Measurements from ENCODE around the gene TARS1. TPM values are rescaled to one million over a fixed set of nuclear protein-coding genes. Genes with fewer than 3 reads are reported as not detected.

Gene TARS1
- total and polyA plus RNA-seq, 5 experiments from 2014 or later = 50.1 to 189 (median 58.0) TPM

GRCh38 chr5:33445798-33446197 is 5.0 kb downstream of the TARS1 start:
- ATAC-seq (no peak), DNase-seq (no peak)
- no peak overlapping the region for H3K4me3 Mint-ChIP-seq
- POLR2A ChIA-PET = interaction anchor here (0.6 to 0.7 kb wide), 2 partner anchors 120 to 1516 kb away, joined by 3 to 5 read pairs; no protein-coding TSS in a partner anchor
- H3K4me1 Mint-ChIP-seq = peaks cover 20 to 51% (median 37%) of the 10 kb centered on the region in 4 donors
- peaks cover 0 to 61% (median 11%) of the 10 kb centered on the region in 3 donors for H3K36me3 Mint-ChIP-seq
- H3K27ac Mint-ChIP-seq = peak overlapping the region in 2 of 10 donors; percentile 8 to 21
- no peaks in the 10 kb centered on the region for H3K9me3 Mint-ChIP-seq
- no peaks in the 10 kb centered on the region for H3K27me3 Mint-ChIP-seq

- Mint-ChIP-seq H3K27ac (peak overlapping the region in 1 of 10 donors; percentile 41), H3K36me3 (peaks cover 0 to 80% (median 13%) of the 10 kb centered on the region in 3 donors), H3K4me3 (no peak overlapping the region), H3K27me3 (no peaks in the 10 kb centered on the region), H3K4me1 (peaks cover 17 to 49% (median 33%) of the 10 kb centered on the region in 4 donors), H3K9me3 (no peaks in the 10 kb centered on the region)
- DNase-seq (no peak), ATAC-seq (no peak)
- POLR2A ChIA-PET = no interaction called here
Measured at GRCh38 chr5:33448118-33448517, 7.4 kb downstream of the TARS1 start.

DNA sequence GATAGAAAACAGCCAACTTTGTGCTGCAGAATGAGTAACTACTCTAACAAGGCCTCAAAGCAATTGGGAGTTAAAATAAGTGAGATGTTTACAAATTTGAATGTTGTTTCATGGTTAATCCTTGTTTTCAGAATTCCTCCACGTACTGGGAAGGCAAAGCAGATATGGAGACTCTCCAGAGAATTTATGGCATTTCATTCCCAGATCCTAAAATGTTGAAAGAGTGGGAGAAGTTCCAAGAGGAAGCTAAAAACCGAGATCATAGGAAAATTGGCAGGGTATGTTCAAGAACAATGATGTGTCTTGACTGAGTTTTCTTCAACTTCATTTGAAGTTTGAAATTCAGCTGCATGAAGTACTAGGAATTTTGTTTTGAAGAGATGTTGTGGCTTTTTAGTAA is 16.4 kb downstream of the TARS1 start:
- peaks cover 0 to 4% (median 2%) of the 10 kb centered on the region in 4 donors for H3K4me1 Mint-ChIP-seq
- no peak overlapping the region for H3K27ac Mint-ChIP-seq
- H3K27me3 Mint-ChIP-seq = no peaks in the 10 kb centered on the region
- DNase-seq (no peak), ATAC-seq (no peak)
- peaks cover 0 to 95% (median 45%) of the 10 kb centered on the region in 3 donors for H3K36me3 Mint-ChIP-seq
- no peak overlapping the region for H3K4me3 Mint-ChIP-seq
- H3K9me3 Mint-ChIP-seq = no peaks in the 10 kb centered on the region
- POLR2A ChIA-PET = no interaction called here

- POLR2A ChIA-PET = interaction anchor here (0.9 kb wide), 1 partner anchor 17 kb away, joined by 3 read pairs; the partner anchor contains the start of gene TARS1
- H3K9me3 Mint-ChIP-seq = no peaks in the 10 kb centered on the region
- DNase-seq (no peak), ATAC-seq (no peak)
- H3K36me3 Mint-ChIP-seq = peaks cover 0 to 95% (median 44%) of the 10 kb centered on the region in 3 donors
- H3K4me3 Mint-ChIP-seq = no peak overlapping the region
- H3K4me1 Mint-ChIP-seq = no peaks in the 10 kb centered on the region
- H3K27me3 Mint-ChIP-seq = no peaks in the 10 kb centered on the region
- no peak overlapping the region for H3K27ac Mint-ChIP-seq
Measured at GRCh38 chr5:33457817-33458216, 17.1 kb downstream of the TARS1 start.

GRCh38 chr5:33460210-33460609 is 19.4 kb downstream of the TARS1 start:
- no peak for DNase-seq
- Mint-ChIP-seq H3K36me3 (peaks cover 0 to 95% (median 35%) of the 10 kb centered on the region in 3 donors), H3K4me1 (no peaks in the 10 kb centered on the region), H3K4me3 (no peak overlapping the region), H3K9me3 (no peaks in the 10 kb centered on the region), H3K27ac (peak overlapping the region in 1 of 10 donors; percentile 84), H3K27me3 (no peaks in the 10 kb centered on the region)
- POLR2A ChIA-PET = no interaction called here
- no peak for ATAC-seq

- POLR2A ChIA-PET = no interaction called here
- H3K36me3 Mint-ChIP-seq = peaks cover 2 to 98% (median 37%) of the 10 kb centered on the region in 3 donors
- ATAC-seq (no peak), DNase-seq (no peak)
- H3K27me3 Mint-ChIP-seq = no peaks in the 10 kb centered on the region
- H3K27ac Mint-ChIP-seq = no peak overlapping the region
- no peak overlapping the region for H3K4me3 Mint-ChIP-seq
- no peaks in the 10 kb centered on the region for H3K9me3 Mint-ChIP-seq
- H3K4me1 Mint-ChIP-seq = no peaks in the 10 kb centered on the region
Measured at GRCh38 chr5:33462456-33462855, 21.7 kb downstream of the TARS1 start.

DNA sequence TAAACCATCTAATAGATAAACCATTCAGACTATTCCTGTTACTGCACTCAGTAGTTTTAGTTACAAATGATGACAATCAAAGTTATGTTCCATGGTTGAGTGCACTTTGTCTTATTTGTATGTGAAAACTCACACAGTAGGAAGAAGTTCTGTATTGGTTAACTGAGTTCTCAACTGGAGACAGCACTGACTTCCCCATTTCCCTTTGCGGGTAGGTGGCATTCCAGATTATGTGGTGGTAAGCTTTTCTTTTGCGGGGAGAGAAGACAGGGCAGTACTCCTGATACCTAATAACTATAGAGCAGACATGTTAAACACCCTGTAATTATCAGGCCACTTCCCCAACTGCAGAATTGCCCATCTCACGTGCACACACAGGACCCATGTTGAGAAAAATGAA is 24.4 kb downstream of the TARS1 start:
- Mint-ChIP-seq H3K9me3 (no peaks in the 10 kb centered on the region), H3K27ac (no peak overlapping the region), H3K36me3 (peaks cover 9 to 97% (median 38%) of the 10 kb centered on the region in 3 donors), H3K27me3 (no peaks in the 10 kb centered on the region), H3K4me1 (no peaks in the 10 kb centered on the region), H3K4me3 (no peak overlapping the region)
- POLR2A ChIA-PET = no interaction called here
- ATAC-seq = no peak
- DNase-seq = no peak

GRCh38 chr5:33468775-33469435 is 28.1 kb downstream of the TARS1 start:
- DNase-seq = no peak
- POLR2A ChIA-PET = no interaction called here
- Mint-ChIP-seq H3K27ac (no peak overlapping the region), H3K27me3 (no peaks in the 10 kb centered on the region), H3K36me3 (peaks cover 19 to 92% (median 47%) of the 10 kb centered on the region in 3 donors), H3K4me1 (no peaks in the 10 kb centered on the region), H3K9me3 (peaks cover 0 to 3% (median 0%) of the 10 kb centered on the region in 9 donors), H3K4me3 (no peak overlapping the region)
- ATAC-seq = no peak

DNA sequence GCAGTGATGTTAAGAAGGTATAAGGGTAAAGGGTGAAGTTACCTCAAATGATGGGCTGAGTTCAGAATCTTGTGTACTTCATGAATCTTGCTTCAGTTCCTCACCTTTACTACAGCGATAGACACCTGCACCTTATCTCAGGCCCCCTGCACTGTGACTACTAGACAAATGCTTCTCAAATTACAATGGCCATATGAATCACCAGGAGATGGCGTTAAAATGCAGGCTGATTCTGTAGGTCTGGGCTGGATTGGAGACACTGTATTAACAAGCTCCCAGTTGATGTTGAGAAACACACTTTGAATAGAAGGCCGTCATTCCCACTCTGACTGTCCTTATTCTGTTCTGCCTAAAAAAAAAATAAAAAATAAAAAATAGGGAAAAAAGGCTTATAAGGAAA is 29.8 kb downstream of the TARS1 start:
- Mint-ChIP-seq H3K4me1 (peaks cover 0 to under 1% (median 0%) of the 10 kb centered on the region in 4 donors), H3K36me3 (peaks cover 28 to 94% (median 63%) of the 10 kb centered on the region in 3 donors), H3K4me3 (no peak overlapping the region), H3K27me3 (no peaks in the 10 kb centered on the region), H3K27ac (peak overlapping the region in 2 of 10 donors; percentile 24 to 40), H3K9me3 (peaks cover 0 to 12% (median 0%) of the 10 kb centered on the region in 9 donors)
- no peak for ATAC-seq
- POLR2A ChIA-PET = no interaction called here
- DNase-seq = no peak

- DNase-seq (no peak), ATAC-seq (no peak)
- POLR2A ChIA-PET = no interaction called here
- no peaks in the 10 kb centered on the region for H3K27me3 Mint-ChIP-seq
- H3K27ac Mint-ChIP-seq = peak overlapping the region in 2 of 10 donors; percentile 41 to 54
- H3K36me3 Mint-ChIP-seq = peaks cover 28 to 89% (median 69%) of the 10 kb centered on the region in 3 donors
- H3K4me3 Mint-ChIP-seq = no peak overlapping the region
- H3K9me3 Mint-ChIP-seq = peaks cover 0 to 22% (median 0%) of the 10 kb centered on the region in 9 donors
- H3K4me1 Mint-ChIP-seq = peaks cover 0 to 4% (median 2%) of the 10 kb centered on the region in 4 donors
Measured at GRCh38 chr5:33472805-33473409, 32.1 kb downstream of the TARS1 start.

DNA sequence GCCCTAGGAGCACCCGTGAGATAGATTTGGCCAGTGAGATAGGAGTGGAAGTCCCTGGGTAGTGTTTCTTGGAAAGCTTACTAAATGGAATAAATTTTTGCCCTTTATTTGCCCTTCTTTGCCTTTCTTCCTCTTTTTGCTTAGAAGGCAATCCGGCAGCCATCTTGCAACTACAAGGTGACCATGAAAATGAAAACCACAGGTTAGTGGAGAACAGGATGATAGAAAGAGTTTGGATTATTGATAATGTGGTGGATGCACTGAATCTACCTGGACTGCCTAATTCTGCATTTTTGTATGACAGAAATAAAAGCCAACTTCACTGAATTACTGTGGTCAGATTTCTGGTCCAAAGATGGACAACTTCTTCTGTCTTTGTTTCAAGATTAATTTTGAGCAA is 33.2 kb downstream of the TARS1 start:
- peaks cover 0 to 22% (median 0%) of the 10 kb centered on the region in 9 donors for H3K9me3 Mint-ChIP-seq
- H3K27ac Mint-ChIP-seq = no peak overlapping the region
- POLR2A ChIA-PET = no interaction called here

DNA sequence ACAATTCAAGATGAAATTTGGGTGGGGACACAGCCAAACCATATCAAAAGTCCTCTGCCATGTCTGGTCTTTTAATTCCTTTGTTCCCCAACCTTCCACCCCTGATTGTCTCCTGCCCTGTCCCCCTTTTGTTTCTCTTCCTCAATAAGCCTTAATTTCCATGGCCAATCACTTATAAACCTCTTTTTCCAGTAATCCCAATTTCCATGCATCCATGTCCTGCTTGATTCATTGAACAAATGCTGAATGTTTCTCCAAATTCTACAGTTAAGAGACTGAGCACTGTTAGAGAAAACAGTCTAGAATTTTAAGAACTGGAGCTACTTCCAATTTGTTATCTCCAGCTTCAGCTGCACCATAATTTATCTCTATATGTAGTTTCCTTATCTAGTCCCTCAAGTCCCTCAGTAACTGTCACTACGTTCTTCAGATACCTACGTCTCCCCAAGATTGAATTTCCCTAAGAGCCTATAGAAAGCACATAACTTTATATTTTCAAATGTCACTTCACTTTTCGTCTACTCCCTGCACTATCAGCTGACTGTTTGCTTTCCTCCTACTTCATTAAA is 34.2 kb downstream of the TARS1 start:
- peaks cover 26 to 72% (median 65%) of the 10 kb centered on the region in 3 donors for H3K36me3 Mint-ChIP-seq
- ATAC-seq (no peak), DNase-seq (no peak)
- POLR2A ChIA-PET = no interaction called here
- H3K27ac Mint-ChIP-seq = no peak overlapping the region
- H3K4me1 Mint-ChIP-seq = peaks cover 0 to 4% (median 2%) of the 10 kb centered on the region in 4 donors
- H3K4me3 Mint-ChIP-seq = no peak overlapping the region
- H3K9me3 Mint-ChIP-seq = peaks cover 0 to 22% (median 0%) of the 10 kb centered on the region in 9 donors
- no peaks in the 10 kb centered on the region for H3K27me3 Mint-ChIP-seq

More for the DNA sequence above, 33.2 kb downstream of the TARS1 start:
- Mint-ChIP-seq H3K27me3 (no peaks in the 10 kb centered on the region), H3K4me3 (no peak overlapping the region), H3K36me3 (peaks cover 26 to 82% (median 65%) of the 10 kb centered on the region in 3 donors), H3K4me1 (peaks cover 0 to 4% (median 2%) of the 10 kb centered on the region in 4 donors)
- ATAC-seq (no peak), DNase-seq (no peak)

DNA sequence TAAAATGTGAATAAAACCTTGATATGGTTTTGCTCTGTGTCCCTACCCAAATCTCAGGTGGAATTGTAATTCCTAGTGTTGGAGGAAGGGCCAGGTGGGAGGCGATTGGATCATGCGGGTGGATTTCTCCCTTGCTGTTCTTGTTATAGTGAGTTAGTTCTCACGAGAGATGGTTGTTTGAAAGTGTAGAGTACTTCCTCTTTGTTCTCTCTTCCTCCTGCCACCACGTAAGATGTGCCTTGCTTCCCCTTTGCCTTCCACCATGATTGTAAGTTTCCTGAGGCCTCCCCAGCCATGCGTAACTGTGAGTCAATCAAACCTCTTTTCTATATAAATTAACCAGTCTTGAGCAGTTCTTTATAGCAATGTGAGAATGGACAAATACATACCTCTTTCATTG is 34.9 kb downstream of the TARS1 start:
- Mint-ChIP-seq H3K4me1 (peaks cover 0 to 4% (median 2%) of the 10 kb centered on the region in 4 donors), H3K27ac (no peak overlapping the region), H3K27me3 (no peaks in the 10 kb centered on the region), H3K9me3 (peaks cover 0 to 22% (median 0%) of the 10 kb centered on the region in 9 donors), H3K36me3 (peaks cover 26 to 66% (median 59%) of the 10 kb centered on the region in 3 donors), H3K4me3 (no peak overlapping the region)
- no peak for ATAC-seq
- no peak for DNase-seq
- POLR2A ChIA-PET = no interaction called here

Data from naive thymus-derived CD8-positive, alpha-beta T cell (primary cell).